ENCODE data around the gene TTLL11. TPM values are rescaled to one million over a fixed set of nuclear protein-coding genes. Genes with fewer than 3 reads are reported as not detected.

The TTLL11 gene
- total RNA-seq, 1 experiment from 2014 or later = 13.6 TPM

DNA sequence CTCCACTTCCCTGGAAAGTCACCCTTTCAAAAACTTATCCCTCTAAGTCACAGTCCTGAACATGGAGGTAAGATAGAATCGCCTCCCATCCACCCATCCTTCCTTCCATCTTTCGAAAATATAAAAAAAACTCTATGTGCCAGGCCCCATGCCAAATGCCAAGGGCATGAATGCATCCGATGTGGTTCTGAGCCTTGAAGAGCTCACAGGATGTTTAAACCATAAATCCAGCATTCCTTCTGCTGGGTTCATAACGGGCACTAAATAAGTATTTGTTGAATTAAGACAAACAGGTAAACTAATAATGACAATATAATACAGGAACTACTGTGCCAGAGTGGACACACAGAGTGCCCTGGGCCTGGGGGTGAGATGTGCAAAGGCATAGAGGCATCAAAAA is 147.3 kb downstream of the TTLL11 start:
- intact Hi-C loops (cut with micrococcal nuclease) = no loop called here
- Mint-ChIP-seq H3K27me3 (ENCODE audit: insufficient read depth, unreplicated experiment) (no peaks in the 10 kb centered on the region), H3K9me3 (ENCODE audit: unreplicated experiment) (no peaks in the 10 kb centered on the region), H3K4me1 (ENCODE audit: insufficient read depth, unreplicated experiment) (peaks cover 21% of the 10 kb centered on the region), H3K4me3 (ENCODE audit: unreplicated experiment) (no peak overlapping the region), H3K27ac (ENCODE audit: low read depth, unreplicated experiment) (peak overlapping the region; percentile 37), H3K36me3 (ENCODE audit: insufficient read depth, unreplicated experiment) (peaks cover 6% of the 10 kb centered on the region)
- BruUV-seq (replicated peaks) = no TSS peak
- peak; percentile 73 for DNase-seq (ENCODE audit: unreplicated experiment)
- POLR2A ChIA-PET = interaction anchor here (1.4 to 2.3 kb wide), 3 partner anchors 9 to 18 kb away, joined by 3 to 9 read pairs (median 3); no protein-coding TSS in a partner anchor
- TF ChIP-seq, protein P1, sequence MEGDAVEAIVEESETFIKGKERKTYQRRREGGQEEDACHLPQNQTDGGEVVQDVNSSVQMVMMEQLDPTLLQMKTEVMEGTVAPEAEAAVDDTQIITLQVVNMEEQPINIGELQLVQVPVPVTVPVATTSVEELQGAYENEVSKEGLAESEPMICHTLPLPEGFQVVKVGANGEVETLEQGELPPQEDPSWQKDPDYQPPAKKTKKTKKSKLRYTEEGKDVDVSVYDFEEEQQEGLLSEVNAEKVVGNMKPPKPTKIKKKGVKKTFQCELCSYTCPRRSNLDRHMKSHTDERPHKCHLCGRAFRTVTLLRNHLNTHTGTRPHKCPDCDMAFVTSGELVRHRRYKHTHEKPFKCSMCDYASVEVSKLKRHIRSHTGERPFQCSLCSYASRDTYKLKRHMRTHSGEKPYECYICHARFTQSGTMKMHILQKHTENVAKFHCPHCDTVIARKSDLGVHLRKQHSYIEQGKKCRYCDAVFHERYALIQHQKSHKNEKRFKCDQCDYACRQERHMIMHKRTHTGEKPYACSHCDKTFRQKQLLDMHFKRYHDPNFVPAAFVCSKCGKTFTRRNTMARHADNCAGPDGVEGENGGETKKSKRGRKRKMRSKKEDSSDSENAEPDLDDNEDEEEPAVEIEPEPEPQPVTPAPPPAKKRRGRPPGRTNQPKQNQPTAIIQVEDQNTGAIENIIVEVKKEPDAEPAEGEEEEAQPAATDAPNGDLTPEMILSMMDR (IDR thresholded peaks at IDR 0.05; ENCODE audit: unreplicated experiment) = no peak
- CTCF ChIA-PET = interaction anchor here (0.7 to 1.1 kb wide), 2 partner anchors 59 to 211 kb away, joined by 3 to 4 read pairs; no protein-coding TSS in a partner anchor

DNA sequence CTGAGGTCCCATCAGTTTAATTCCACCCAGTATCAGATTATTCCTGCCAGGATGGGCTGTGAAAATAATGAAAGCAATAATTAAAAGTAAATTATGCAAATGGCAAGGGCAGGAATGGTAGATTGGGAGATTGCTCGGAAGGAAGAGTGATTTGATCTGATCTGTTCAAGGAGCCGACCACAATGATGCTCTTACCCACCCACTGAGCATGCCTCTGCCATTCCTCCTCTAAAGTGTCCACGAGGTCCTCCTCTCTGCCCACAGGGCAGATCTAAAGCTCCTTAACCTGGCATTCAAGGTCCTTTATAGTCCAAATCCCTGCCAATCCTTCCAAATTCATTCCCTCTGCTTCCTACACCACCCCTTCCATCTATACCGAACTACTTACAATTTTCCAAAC is 147.8 kb downstream of the TTLL11 start:
- H3K4me3 Mint-ChIP-seq (ENCODE audit: unreplicated experiment) = no peak overlapping the region
- TF ChIP-seq, protein P1 (IDR thresholded peaks at IDR 0.05; ENCODE audit: unreplicated experiment) = no peak
- H3K27ac Mint-ChIP-seq (ENCODE audit: low read depth, unreplicated experiment) = peak overlapping the region; percentile 37
- DNase-seq (ENCODE audit: unreplicated experiment) = no peak
- BruUV-seq (replicated peaks) = no TSS peak
- CTCF ChIA-PET = interaction anchor here (0.5 to 1.1 kb wide), 3 partner anchors 9 to 210 kb away, joined by 3 to 4 read pairs (median 3); no protein-coding TSS in a partner anchor
- no peaks in the 10 kb centered on the region for H3K27me3 Mint-ChIP-seq (ENCODE audit: insufficient read depth, unreplicated experiment)
- intact Hi-C loops (cut with micrococcal nuclease) = no loop called here
- H3K9me3 Mint-ChIP-seq (ENCODE audit: unreplicated experiment) = no peaks in the 10 kb centered on the region
- POLR2A ChIA-PET = interaction anchor here (1.4 to 2.3 kb wide), 3 partner anchors 9 to 18 kb away, joined by 3 to 9 read pairs (median 3); no protein-coding TSS in a partner anchor
- peaks cover 6% of the 10 kb centered on the region for H3K36me3 Mint-ChIP-seq (ENCODE audit: insufficient read depth, unreplicated experiment)
- H3K4me1 Mint-ChIP-seq (ENCODE audit: insufficient read depth, unreplicated experiment) = peaks cover 21% of the 10 kb centered on the region

DNA sequence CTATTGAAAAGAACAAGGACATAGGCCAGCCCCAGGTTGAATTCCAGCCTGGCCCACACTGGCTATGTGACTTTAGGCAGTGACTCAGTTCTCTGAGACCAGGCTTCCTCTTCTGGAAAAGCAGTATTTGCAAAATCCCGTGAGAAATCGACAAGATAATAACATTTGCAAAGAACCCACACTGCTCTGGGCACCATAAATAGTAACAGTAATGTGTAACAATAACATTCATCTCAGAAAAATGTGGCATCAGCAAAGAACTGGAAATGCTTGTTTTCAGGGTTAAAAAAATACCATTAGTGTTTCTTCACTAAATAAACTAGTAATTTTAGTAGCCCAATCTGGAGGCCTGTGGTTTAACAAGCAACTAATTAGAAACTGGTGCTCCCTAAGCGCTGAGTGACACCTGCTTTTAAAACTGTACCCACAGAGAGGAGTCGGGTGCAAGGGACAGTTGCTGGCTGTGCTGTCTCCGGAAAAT is 148.4 kb downstream of the TTLL11 start:
- POLR2A ChIA-PET = interaction anchor here (1.4 to 2.3 kb wide), 2 partner anchors 10 to 19 kb away, joined by 3 to 9 read pairs; no protein-coding TSS in a partner anchor
- CTCF ChIA-PET = interaction anchor here (0.5 to 0.6 kb wide), 2 partner anchors 9 to 210 kb away, joined by 3 read pairs; no protein-coding TSS in a partner anchor
- DNase-seq (ENCODE audit: unreplicated experiment) = peak; percentile 71
- Mint-ChIP-seq H3K4me3 (ENCODE audit: unreplicated experiment) (no peak overlapping the region), H3K27me3 (ENCODE audit: insufficient read depth, unreplicated experiment) (no peaks in the 10 kb centered on the region), H3K36me3 (ENCODE audit: insufficient read depth, unreplicated experiment) (peaks cover 6% of the 10 kb centered on the region), H3K27ac (ENCODE audit: low read depth, unreplicated experiment) (no peak overlapping the region), H3K4me1 (ENCODE audit: insufficient read depth, unreplicated experiment) (peaks cover 15% of the 10 kb centered on the region), H3K9me3 (ENCODE audit: unreplicated experiment) (no peaks in the 10 kb centered on the region)
- no TSS peak for BruUV-seq (replicated peaks)
- TF ChIP-seq, protein P1 (IDR thresholded peaks at IDR 0.05; ENCODE audit: unreplicated experiment) = no peak
- intact Hi-C loops (cut with micrococcal nuclease) = no loop called here

DNA sequence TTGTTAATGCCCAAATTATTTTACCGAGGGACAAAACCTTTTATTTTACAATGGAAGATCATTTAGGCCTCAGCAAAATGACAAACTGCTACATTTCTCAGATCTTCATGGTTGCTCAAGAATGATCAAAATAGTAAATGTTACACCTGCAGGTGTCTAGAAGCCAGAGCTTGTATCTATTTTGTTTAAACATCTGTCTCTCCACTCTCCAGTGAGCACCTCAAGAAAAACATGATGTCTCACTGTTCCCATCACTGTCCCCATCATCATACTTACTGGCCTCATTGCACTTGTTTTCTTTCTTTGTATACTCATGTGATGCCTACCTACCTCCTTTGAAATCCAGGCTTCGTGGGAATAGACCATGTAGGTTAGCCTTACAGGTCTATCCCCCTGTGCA is 149.6 kb downstream of the TTLL11 start:
- peak overlapping the region; percentile 85 for H3K27ac Mint-ChIP-seq (ENCODE audit: low read depth, unreplicated experiment)
- no peak for DNase-seq (ENCODE audit: unreplicated experiment)
- intact Hi-C loops (cut with micrococcal nuclease) = no loop called here
- TF ChIP-seq, protein P1 (IDR thresholded peaks at IDR 0.05; ENCODE audit: unreplicated experiment) = no peak
- POLR2A ChIA-PET = no interaction called here
- CTCF ChIA-PET = interaction anchor here (0.6 kb wide), 1 partner anchor 415 kb away, joined by 3 read pairs; no protein-coding TSS in a partner anchor
- peaks cover 12% of the 10 kb centered on the region for H3K4me1 Mint-ChIP-seq (ENCODE audit: insufficient read depth, unreplicated experiment)
- H3K9me3 Mint-ChIP-seq (ENCODE audit: unreplicated experiment) = no peaks in the 10 kb centered on the region
- peaks cover 1% of the 10 kb centered on the region for H3K36me3 Mint-ChIP-seq (ENCODE audit: insufficient read depth, unreplicated experiment)
- BruUV-seq (replicated peaks) = no TSS peak
- no peak overlapping the region for H3K4me3 Mint-ChIP-seq (ENCODE audit: unreplicated experiment)
- H3K27me3 Mint-ChIP-seq (ENCODE audit: insufficient read depth, unreplicated experiment) = no peaks in the 10 kb centered on the region
